ENCODE data around the gene MESP1.

The MESP1 gene

GRCh38 chr15:89781055-89781454, 30.0 kb upstream of the MESP1 start:
- DNase-seq (ENCODE audit: low read depth) = no peak

- DNase-seq (ENCODE audit: low read depth) = no peak
These were observed 29.6 kb upstream of the MESP1 start for GRCh38 chr15:89780601-89781000.

DNA sequence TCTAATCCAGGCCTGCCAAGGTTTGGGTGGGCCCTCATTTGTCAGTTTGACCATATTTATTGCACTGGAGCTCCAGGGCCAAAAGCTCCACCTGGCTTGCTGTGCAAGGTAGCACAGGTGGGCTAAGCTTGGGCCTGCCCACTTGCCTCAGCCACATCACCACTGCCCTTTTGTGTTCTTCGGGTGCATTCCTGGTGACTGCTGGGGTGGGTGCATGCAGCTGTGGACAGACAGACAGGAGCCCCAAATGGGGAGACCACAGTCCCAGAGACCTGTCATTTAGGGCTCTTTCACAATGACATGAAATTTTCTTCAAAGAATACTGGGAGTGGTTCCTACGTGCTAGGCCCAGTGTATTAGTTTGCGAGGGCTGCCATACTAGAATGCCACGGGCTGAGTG, 27.8 kb upstream of the MESP1 start:
- no peak for DNase-seq (ENCODE audit: low read depth)

DNA sequence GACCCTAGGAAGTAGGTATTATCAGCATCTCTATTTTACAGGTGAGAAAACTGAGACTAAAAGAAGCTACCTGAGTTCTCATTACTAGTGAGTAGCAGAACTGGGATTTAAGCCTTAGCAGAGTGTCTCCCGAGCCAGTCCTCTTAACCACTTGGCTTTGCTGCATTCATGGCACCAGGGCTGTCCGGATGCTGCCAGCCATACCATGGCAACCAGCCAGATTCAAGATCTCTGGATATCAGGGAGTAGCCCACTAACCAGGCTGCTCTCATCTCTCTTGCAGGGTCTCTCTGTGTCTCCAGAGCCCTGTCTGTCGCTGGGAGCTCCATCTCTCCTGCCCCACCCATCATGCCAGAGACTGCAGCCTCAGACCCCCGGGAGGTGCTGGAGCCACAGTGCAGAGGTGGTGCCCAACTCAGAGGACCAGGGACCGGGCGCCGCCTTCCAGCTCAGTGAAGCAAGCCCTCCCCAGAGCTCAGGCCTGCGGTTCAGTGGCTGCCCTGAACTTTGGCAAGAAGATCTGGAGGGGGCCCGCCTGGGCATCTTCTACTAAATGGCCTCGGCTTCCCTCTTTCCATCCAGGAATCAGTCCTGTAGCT, 26.8 kb upstream of the MESP1 start:
- DNase-seq (ENCODE audit: low read depth) = no peak

GRCh38 chr15:89777073-89777751, 26.2 kb upstream of the MESP1 start:
- no peak for DNase-seq (ENCODE audit: low read depth)

- DNase-seq (ENCODE audit: low read depth) = no peak
These were observed 25.4 kb upstream of the MESP1 start, which contains the start of gene MESP2 for GRCh38 chr15:89776274-89777072. Gene MESP2 (plus strand): TSS chr15:89776332. CDS start chr15:89776358, 26 bp downstream.

GRCh38 chr15:89775815-89776214, 24.8 kb upstream of the MESP1 start:
- no peak for DNase-seq (ENCODE audit: low read depth)

GRCh38 chr15:89774492-89774891, 23.4 kb upstream of the MESP1 start:
- no peak for DNase-seq (ENCODE audit: low read depth)

GRCh38 chr15:89772932-89773583, 22.0 kb upstream of the MESP1 start:
- DNase-seq (ENCODE audit: low read depth) = no peak

- no peak for DNase-seq (ENCODE audit: low read depth)
These were observed 19.0 kb upstream of the MESP1 start for GRCh38 chr15:89770041-89770440.

DNA sequence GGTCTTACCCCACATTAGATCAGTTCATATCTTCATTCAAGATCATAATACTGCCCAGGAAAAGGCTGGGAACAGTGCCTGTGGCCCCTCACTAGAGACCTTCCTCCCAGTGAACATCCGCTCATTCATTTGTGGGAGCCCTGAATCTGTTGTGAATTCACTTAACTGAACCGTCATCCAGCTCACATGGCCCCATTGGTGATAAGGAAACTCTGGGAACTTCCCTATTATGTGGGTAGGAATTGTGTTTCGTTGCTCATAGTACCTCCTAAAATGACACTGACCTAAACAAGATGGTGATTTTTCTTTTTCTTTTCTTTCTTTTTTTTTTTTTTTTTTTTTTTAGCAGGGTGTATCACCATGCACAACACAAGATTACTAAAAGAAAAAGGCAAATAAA, 18.3 kb upstream of the MESP1 start:
- DNase-seq (ENCODE audit: low read depth) = no peak

DNA sequence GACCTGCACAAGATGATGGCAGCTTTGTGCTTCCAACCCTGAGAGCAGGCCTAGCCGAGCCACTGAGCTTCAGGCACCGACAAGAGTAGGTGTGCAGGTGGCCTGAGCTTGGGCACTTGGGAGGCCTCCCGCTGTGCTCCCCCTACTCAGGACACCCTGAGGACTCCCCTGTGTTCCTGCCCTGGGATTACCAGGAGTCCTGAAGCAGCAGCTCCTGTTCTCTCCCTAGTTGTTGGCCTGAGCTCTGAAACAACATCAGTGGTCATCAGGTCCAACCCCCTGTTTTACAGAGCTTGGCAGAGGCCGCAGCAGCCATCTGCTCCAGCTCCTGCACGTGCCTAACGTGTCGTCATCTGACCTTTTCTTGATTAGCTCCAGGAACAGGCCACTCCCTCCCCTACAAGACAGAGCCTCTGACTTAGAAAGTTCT, 17.0 kb upstream of the MESP1 start:
- no peak for DNase-seq (ENCODE audit: low read depth)

- no peak for DNase-seq (ENCODE audit: low read depth)
These were observed 16.4 kb upstream of the MESP1 start for GRCh38 chr15:89767411-89767915.

DNA sequence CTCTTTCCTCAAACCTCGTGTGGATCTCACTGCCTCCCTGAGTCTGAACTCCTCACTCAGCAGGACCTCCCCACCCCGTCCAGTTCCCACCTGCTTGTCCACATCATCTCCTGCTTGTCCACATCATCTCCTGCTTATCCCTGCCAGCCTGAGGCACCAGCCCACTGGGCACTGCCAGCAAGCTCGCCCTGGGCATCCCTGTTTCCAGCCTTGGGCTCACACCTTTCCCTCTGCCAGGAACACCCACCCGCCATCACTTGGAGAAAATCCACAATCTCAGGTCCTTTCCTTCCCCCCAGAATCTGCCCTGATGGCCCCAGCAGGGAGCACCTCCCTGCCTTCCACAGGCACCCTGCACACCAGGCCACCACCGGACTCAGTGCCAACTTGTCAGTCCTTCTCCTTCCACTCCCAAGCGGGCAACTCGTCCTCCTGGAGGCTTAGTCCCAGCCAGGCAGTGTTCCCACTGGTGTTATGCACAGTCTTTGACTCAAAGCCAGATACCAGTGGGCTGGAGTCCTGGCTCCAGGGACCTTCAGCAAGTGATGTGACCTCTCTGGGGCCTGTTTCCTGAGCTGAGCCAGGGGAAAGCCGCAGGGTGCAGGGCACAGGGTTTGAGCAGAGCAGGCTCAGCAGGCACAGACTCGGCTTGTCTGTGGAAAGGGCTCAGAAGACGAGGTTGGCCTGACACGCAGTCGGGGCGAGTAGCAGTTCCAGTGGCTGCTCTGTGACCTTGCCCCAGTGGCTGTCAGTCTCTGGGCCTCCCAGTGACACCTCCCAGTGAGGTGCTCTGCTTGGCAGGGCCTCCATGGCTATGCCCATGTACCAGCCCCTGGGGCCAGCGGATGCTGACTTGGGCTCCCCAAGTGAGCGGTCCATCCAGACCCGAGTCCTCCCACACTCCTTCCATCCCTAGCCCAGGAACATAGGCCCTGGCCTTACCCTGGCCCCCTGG, 15.6 kb upstream of the MESP1 start:
- no peak for DNase-seq (ENCODE audit: low read depth)

GRCh38 chr15:89765694-89766093, 14.6 kb upstream of the MESP1 start:
- DNase-seq (ENCODE audit: low read depth) = no peak

DNA sequence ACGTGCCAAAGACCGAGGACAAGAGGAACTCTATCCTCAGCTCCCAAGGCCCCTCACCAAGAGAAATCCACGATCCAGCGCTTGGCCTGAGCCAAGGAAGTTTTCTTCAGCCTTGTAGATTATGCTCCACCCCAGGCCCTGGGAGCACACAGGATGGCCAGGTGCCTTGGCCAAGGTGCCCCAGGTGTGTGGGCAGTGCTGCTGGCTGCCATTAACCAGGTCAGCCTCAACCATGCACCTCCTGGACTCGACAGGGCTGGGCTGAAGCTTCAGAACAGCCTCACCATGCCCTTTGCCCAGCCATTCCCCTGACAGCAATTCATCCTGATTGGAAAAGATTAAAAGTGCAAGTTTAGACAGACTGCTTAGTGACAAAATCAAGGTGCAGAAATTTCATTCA, 10.9 kb upstream of the MESP1 start:
- DNase-seq (ENCODE audit: low read depth) = no peak

DNA sequence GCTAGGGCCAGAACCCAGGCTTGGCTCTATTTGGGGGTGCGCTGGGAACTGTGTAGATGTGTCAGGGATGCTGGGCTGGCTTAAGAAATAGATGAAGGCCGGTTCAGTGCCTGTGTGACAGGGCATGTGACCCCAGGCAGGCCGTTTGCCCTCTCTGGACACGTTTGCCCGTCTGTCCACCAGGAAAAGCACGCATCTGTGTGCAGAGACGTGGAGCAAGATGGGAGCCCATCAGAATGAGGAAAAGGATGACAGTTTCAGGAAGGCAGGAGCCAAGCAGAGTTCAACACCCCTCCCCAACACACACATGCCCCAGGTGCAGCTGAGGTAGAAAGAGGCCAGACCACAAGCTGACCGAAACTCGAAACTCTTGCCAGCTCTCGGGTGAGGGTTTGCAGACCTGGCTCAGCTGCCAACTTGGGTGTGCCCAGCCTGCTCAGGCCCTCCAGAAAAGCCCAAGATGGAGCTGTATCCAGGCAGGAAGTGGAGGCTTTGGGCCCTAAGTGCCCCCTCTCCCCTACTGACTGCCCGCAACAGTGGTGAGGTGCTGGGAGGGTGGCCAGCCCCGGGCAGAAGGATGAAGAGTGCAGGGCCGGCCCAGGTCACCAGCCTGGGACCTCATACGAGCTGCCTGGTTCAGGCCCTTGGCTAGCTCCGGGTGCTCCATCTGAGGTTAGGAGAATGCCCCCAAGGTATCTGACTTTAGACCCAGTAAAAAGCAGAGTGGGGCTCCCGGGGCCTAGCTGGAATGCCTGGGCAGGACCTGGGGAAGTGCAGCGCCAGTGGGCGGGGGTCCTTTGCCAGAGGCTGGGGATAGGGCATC, 10.2 kb upstream of the MESP1 start:
- DNase-seq (ENCODE audit: low read depth) = no peak

- DNase-seq (ENCODE audit: low read depth) = no peak
These were observed 9.4 kb upstream of the MESP1 start for GRCh38 chr15:89760303-89761008.

DNA sequence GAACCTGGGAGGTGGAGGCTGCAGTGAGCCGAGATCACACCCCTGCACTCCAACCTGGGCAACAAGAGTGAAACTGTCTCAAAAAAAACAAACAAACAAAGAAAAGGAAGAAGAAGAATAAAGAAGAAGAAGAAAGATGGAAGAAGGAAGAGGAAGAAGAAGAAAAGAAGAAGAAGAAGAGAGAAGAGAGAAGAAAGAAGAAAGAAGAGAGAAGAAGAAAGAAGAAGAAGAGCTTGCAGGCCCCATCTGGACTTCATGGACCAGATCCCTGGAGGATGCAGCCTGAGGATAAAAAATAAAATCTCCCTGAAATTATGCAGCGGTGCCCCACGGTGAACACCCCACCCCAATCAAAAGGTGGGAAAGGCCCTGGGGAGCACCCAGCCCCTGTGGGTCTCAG, 8.8 kb upstream of the MESP1 start:
- no peak for DNase-seq (ENCODE audit: low read depth)

- DNase-seq (ENCODE audit: low read depth) = no peak
These were observed 7.9 kb upstream of the MESP1 start for GRCh38 chr15:89758981-89759380.
